Measurements from ENCODE around the gene ETV7. TPM values are rescaled to one million over a fixed set of nuclear protein-coding genes. Genes with fewer than 3 reads are reported as not detected.

The ETV7 gene
- total RNA-seq, 2 experiments from 2014 or later: 20.7 to 21.9 TPM

DNA sequence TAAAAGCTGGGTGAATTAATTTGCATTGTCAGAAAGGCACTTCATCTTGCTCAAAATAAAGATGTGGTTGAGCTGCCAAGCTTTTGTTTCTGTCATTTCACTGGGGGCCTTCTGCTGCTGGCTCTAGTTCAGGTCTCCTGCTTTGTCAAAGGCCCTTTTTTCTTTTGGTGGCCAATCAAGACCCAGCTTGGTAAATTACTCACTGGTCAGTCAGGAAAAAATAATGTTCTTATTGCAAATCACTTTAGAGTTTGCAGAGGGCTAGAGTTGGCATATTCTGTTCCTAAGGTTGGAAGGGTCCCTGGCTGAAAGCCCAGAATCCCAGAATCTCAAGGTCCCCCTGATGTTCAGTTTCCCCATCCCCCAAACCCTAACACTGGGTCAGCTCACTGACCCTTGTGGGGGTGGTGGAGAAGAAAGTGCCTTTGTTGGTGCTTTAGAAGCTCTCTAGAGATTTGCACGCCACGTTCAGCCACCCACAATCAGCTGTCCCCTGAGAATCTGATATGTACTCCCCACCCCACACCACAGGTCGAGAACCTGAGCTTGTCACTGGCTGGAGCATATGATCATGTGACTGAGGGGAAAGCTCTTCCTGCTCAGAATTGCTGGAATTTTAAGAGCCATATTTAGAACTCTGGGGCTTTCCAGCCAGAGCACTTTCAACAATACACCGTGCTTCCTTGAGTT, 29.1 kb downstream of the ETV7 start:
- no peak overlapping the region for H3K4me3 Mint-ChIP-seq
- DNase-seq: no peak
- ChIA-PET CTCF (interaction anchor here (0.7 to 2.2 kb wide), 7 partner anchors 18 to 330 kb away, joined by 3 to 13 read pairs (median 4); partner anchors contain the start of gene MAPK14), POLR2A (interaction anchor here (1.1 kb wide), 1 partner anchor 19 kb away, joined by 3 read pairs; no protein-coding TSS in a partner anchor)
- no peaks in the 10 kb centered on the region for H3K9me3 Mint-ChIP-seq
- H3K27ac Mint-ChIP-seq: no peak overlapping the region
- peaks cover 10% of the 10 kb centered on the region for H3K27me3 Mint-ChIP-seq
- H3K4me1 Mint-ChIP-seq: peaks cover 18% of the 10 kb centered on the region
- H3K36me3 Mint-ChIP-seq (ENCODE audit: low read depth): peaks cover 18% of the 10 kb centered on the region

DNA sequence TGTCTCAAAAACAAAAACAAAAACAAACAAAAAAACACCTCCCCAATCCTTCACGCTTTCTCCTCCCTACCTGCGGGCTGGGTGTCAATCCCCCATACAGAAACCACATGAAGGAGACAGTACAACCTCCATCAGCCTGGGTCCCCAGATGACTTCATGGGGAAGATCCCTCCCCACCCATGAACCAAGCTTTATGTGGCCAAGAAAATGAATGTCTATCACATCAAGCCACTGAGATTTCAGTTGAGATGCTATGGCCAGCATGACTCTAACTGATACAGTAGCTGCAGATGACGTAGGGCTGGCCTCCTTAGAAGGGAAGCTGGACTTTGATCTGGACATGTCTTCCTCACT, 29.6 kb downstream of the ETV7 start:
- H3K27me3 Mint-ChIP-seq: peaks cover 15% of the 10 kb centered on the region
- H3K36me3 Mint-ChIP-seq (ENCODE audit: low read depth): peaks cover 14% of the 10 kb centered on the region
- no peak overlapping the region for H3K4me3 Mint-ChIP-seq
- H3K9me3 Mint-ChIP-seq: peaks cover 2% of the 10 kb centered on the region
- ChIA-PET POLR2A (no interaction called here), CTCF (interaction anchor here (0.7 to 2.2 kb wide), 7 partner anchors 17 to 330 kb away, joined by 3 to 13 read pairs (median 4); partner anchors contain the start of gene MAPK14)
- no peak for DNase-seq
- peaks cover 18% of the 10 kb centered on the region for H3K4me1 Mint-ChIP-seq
- no peak overlapping the region for H3K27ac Mint-ChIP-seq

DNA sequence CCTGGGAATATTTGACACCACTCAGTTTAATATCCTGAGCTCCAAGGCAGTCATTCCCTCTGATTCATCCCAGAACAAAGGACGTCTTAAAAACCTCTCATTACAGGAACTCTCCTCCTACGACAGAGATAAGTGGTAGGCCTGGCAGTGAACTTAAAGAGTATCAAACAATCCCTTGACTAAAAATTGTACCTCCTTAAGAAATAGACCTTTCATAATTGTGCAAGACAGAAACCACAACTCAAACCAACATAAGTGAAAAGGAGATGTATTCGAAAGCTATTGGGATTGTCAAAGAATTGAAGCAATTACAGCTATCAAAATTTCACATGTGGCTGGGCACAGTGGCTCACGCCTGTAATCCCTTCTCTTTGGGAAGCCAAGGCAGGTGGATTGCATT, 31.6 kb downstream of the ETV7 start:
- H3K4me1 Mint-ChIP-seq: peaks cover 18% of the 10 kb centered on the region
- ChIA-PET POLR2A (interaction anchor here (1.4 kb wide), 1 partner anchor 9 kb away, joined by 3 read pairs; no protein-coding TSS in a partner anchor), CTCF (interaction anchor here (0.6 to 2.2 kb wide), 4 partner anchors 15 to 261 kb away, joined by 3 to 5 read pairs (median 4); no protein-coding TSS in a partner anchor)
- peaks cover 10% of the 10 kb centered on the region for H3K36me3 Mint-ChIP-seq (ENCODE audit: low read depth)
- peaks cover 4% of the 10 kb centered on the region for H3K9me3 Mint-ChIP-seq
- peaks cover 15% of the 10 kb centered on the region for H3K27me3 Mint-ChIP-seq
- H3K4me3 Mint-ChIP-seq: no peak overlapping the region
- no peak overlapping the region for H3K27ac Mint-ChIP-seq
- DNase-seq: no peak

DNA sequence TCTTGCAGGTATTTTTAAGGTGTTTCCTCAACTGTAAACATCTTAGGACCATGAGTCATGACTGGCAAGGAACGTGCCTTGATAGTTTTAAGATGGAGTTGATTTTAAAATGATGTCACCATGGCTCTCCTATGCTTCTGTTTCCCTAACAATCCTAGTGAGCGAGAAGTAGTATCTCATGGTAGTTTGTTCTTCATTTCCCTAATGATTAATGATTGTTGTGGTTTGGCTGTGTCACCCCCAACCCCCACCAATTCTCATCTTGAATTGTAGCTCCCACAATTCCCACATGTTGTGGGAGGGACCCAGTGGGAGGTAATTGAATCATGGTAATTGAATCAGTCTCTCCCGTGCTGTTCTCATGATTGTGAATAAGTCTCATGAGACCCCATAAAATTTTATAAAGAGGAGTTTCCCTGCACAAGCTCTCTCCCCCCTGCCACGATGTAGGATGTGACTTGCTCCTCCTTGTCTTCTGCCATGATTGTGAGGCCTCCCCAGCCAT, 34.0 kb downstream of the ETV7 start:
- POLR2A ChIA-PET: no interaction called here
- CTCF ChIA-PET: interaction anchor here (1.4 to 1.5 kb wide), 2 partner anchors 13 to 51 kb away, joined by 4 to 9 read pairs; no protein-coding TSS in a partner anchor
- Mint-ChIP-seq H3K9me3 (peaks cover 4% of the 10 kb centered on the region), H3K27me3 (peaks cover 18% of the 10 kb centered on the region), H3K4me3 (no peak overlapping the region), H3K27ac (no peak overlapping the region), H3K4me1 (peaks cover 15% of the 10 kb centered on the region), H3K36me3 (ENCODE audit: low read depth) (peaks cover 10% of the 10 kb centered on the region)
- DNase-seq: no peak

DNA sequence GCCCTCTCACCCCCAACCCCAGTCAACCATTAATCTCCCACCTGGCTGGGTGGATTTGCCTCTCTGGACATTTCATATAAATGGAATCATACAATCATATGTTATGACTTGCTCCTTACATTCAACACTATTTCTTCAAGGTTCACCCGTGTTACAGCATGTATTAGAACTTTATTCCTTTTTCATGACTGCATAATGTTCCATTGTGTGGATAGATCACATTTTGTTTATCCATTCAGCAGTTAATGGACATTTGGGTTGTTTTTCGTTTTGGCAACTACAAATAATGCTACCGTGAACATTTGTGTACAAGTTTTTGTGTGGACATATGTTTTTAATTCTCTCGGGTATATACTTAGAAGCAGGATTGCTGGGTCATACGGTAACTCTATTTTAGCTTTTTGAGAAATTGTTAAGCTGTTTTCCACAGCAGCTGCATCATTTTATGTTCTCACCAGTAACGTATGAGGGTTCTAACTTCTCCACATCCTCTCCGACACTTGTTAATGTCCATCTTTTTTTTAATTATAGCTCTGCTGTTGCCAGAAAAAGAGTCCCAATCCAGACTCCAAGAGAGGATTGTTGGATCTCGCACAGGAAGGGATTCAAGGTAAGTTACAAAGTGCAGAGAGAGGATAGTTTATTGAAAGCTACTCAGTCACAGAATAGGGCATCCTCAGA, 34.9 kb downstream of the ETV7 start:
- Mint-ChIP-seq H3K4me3 (no peak overlapping the region), H3K36me3 (ENCODE audit: low read depth) (peaks cover 10% of the 10 kb centered on the region), H3K27ac (no peak overlapping the region), H3K4me1 (peaks cover 10% of the 10 kb centered on the region), H3K27me3 (peaks cover 16% of the 10 kb centered on the region), H3K9me3 (peaks cover 4% of the 10 kb centered on the region)
- ChIA-PET CTCF (interaction anchor here (0.7 to 1.5 kb wide), 3 partner anchors 9 to 221 kb away, joined by 3 to 9 read pairs (median 3); no protein-coding TSS in a partner anchor), POLR2A (no interaction called here)
- DNase-seq: no peak

DNA sequence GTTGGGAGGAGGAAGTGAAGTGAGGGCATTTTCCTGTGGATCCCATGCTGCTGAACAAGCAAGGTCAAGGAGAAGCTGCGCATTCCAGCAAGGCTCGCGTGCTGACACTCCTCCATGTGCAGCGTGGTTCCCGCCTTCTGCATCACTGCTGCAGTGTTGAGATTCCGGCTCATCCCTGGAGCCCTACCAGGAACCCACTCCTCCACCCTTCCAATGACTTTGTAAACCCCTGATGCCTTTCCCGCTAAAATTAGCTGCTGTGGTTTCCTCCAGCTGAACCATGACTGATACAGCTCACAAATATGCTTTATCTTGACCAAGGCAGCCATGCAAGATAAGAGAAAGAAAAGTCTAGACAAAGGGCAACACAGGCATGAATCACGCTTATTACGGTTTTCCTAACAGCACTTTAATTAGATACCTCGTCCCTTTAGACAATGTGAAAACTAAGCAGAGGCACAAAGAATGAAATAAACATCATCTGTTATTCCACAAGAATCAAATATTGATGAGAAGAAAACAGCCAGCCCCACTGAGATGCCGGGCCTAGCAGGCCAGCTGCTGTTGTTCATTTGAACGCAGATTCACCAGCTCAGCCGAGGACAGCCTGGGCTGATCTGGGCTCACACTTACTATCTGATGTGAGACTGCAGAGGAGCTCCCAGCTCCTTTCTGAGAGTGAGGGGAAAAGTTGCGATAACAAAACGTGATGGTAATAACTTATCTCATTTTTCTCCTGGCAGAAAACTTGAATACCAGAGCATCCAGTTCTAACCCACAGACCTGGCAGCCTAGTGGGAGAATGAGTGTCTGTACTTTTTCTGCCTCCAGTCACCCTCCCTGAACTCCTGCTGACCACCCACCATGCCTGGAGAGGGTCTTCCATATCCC, 36.5 kb downstream of the ETV7 start:
- Mint-ChIP-seq H3K27me3 (peaks cover 13% of the 10 kb centered on the region), H3K27ac (no peak overlapping the region), H3K9me3 (peaks cover 4% of the 10 kb centered on the region), H3K4me3 (no peak overlapping the region), H3K36me3 (ENCODE audit: low read depth) (peaks cover 10% of the 10 kb centered on the region), H3K4me1 (peaks cover 5% of the 10 kb centered on the region)
- DNase-seq: no peak
- CTCF ChIA-PET: interaction anchor here (1.8 kb wide), 1 partner anchor 10 kb away, joined by 6 read pairs; no protein-coding TSS in a partner anchor
- POLR2A ChIA-PET: no interaction called here

DNA sequence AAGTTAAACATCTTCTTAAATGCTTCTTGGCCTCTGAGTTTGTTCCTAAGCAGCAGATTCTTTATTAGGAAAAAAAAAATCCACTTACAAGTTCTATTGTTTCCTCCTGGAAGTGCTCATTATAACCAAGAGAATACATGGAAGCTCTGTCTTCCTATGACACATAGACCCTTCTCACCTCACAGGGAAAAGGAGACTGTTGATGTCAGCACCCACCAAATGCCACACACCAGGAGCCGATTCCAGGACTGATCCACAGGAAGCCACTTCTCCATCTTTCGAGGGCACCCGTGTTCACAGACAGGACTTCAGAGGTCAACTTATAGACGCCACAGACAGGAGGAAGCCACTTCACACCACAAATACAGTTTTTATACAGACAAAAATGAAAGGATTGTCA, 37.4 kb downstream of the ETV7 start:
- CTCF ChIA-PET: interaction anchor here (1.8 kb wide), 1 partner anchor 9 kb away, joined by 6 read pairs; no protein-coding TSS in a partner anchor
- peaks cover 4% of the 10 kb centered on the region for H3K36me3 Mint-ChIP-seq (ENCODE audit: low read depth)
- DNase-seq: no peak
- H3K27me3 Mint-ChIP-seq: peaks cover 13% of the 10 kb centered on the region
- no peak overlapping the region for H3K27ac Mint-ChIP-seq
- no peaks in the 10 kb centered on the region for H3K4me1 Mint-ChIP-seq
- no peak overlapping the region for H3K4me3 Mint-ChIP-seq
- POLR2A ChIA-PET: no interaction called here
- peaks cover 4% of the 10 kb centered on the region for H3K9me3 Mint-ChIP-seq

DNA sequence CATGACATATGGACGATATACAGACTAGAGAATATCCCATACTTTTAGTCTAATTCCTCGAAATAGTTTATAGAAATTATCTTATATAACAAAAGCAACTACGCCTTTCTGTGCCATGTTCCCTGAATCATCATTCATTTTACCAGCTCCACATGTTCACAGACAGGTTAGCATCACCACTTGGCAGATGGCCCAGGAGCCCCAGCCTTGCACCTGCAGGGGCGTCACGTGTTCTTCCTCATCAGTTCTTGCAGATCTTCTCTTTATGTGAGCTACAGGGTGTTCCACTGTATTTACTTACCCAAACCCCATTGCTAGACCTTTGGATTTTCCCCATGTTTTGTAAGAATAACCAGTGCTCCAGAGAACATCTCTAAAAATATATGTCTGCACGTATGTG, 38.2 kb downstream of the ETV7 start:
- Mint-ChIP-seq H3K4me3 (no peak overlapping the region), H3K27ac (no peak overlapping the region), H3K9me3 (peaks cover 4% of the 10 kb centered on the region), H3K36me3 (ENCODE audit: low read depth) (peaks cover 4% of the 10 kb centered on the region), H3K4me1 (no peaks in the 10 kb centered on the region), H3K27me3 (peaks cover 13% of the 10 kb centered on the region)
- no peak for DNase-seq
- ChIA-PET CTCF (interaction anchor here (1.1 to 1.8 kb wide), 2 partner anchors 8 to 11 kb away, joined by 3 to 6 read pairs; no protein-coding TSS in a partner anchor), POLR2A (no interaction called here)

DNA sequence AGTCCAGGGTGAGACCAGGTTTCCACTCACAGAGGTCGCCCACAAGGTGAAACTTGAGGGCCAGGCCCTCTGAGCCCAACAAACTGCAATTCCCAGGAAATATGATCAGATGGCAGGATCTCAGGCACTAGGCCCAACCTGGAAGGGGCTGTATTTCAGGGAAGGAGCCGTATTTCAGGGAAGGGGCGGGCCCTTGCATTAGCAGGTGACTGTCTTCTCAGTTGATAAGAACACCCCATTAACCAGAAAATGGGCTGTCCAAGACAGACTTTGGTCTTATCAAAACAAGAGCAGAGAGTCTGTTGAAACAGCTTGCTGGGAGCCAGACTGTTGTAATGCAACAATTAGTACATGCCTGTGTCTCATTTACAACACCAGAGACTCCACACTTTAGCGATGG, 39.8 kb downstream of the ETV7 start:
- Mint-ChIP-seq H3K27ac (no peak overlapping the region), H3K4me3 (no peak overlapping the region), H3K36me3 (ENCODE audit: low read depth) (no peaks in the 10 kb centered on the region), H3K27me3 (peaks cover 11% of the 10 kb centered on the region), H3K9me3 (no peaks in the 10 kb centered on the region), H3K4me1 (no peaks in the 10 kb centered on the region)
- DNase-seq: no peak
- ChIA-PET CTCF (interaction anchor here (0.9 kb wide), 1 partner anchor 45 kb away, joined by 3 read pairs; no protein-coding TSS in a partner anchor), POLR2A (no interaction called here)

DNA sequence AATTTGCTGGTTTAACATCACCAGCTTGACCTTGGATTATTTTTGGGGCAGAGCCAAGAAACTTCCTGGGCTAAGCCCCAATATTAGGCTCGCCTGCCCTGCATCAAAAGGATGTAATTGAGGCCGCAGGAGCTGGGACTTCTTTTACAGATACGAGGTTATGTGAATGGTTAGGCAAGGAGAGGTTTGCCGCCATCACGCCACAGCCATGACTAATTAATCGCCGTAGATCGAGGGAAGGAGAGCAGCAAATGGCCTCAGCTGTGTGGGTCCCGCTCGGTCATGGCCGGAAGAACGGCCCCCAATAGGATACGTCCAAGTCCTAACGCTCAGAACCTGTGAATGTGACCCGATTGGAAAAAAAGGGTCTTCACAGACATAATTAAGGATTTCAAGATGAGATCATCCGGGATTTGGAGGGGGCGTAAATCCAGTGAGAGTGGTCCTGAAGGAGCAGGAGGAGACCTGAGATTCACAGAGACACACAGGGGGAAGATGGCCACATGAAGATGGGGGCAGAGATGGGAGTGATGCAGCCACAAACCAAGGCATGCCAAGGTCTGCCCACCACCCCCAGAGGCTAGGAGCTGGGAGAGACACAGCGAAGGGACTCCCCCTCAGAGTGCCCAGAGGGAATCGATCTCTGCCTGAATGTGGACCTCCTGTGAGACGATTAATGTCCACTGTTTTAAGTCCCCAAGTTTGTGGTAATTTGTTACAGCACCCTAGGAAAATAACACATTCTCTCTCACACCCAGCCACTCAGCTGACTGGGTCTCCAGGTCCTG, 40.8 kb downstream of the ETV7 start:
- Mint-ChIP-seq H3K9me3 (no peaks in the 10 kb centered on the region), H3K4me3 (no peak overlapping the region), H3K27ac (no peak overlapping the region), H3K4me1 (no peaks in the 10 kb centered on the region), H3K27me3 (peaks cover 17% of the 10 kb centered on the region), H3K36me3 (ENCODE audit: low read depth) (no peaks in the 10 kb centered on the region)
- ChIA-PET POLR2A (interaction anchor here (1.5 kb wide), 1 partner anchor 10 kb away, joined by 3 read pairs; the partner anchor contains the start of gene BNIP5), CTCF (interaction anchor here (0.9 kb wide), 2 partner anchors 41 to 44 kb away, joined by 3 to 5 read pairs; no protein-coding TSS in a partner anchor)
- DNase-seq: no peak

DNA sequence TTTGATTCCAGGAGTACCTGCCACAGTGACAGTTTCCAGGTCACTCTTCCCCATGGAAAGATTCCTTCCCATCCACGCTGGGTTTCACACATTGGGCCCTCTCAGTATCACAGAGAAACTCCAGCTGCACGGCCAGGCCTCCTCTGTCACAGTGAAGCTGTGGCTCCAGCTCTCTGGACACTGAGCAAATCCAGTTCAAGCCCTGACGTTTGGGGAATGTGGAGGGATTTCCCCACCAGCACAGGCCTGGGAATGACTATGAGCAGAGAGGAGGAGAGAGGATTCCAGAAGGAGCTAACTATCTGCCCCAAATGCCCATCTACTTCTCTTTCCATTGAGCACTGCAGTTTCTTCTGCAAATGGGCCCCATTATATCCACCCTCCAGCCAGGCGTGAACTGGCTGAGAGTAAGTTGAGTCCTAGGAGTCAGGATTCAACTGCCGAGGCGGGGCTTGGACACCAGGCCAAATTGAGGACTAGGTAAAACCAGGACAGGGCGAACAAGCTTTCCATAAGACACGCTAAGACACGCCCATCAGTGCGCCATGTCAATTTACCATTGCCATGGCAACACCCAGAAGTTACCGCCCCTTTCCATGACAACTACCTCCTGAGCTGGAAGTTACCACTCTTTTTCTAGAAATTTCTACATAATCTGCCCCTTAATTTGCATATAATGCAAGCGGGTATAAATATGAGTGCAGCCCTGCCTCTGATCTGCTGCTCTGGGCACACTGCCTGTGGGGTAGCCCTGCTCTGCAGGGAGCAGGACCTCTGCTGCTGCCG, 41.6 kb downstream of the ETV7 start:
- ChIA-PET POLR2A (interaction anchor here (1.5 kb wide), 1 partner anchor 9 kb away, joined by 3 read pairs; the partner anchor contains the start of gene BNIP5), CTCF (interaction anchor here (0.9 to 1.3 kb wide), 3 partner anchors 16 to 44 kb away, joined by 3 to 7 read pairs (median 5); no protein-coding TSS in a partner anchor)
- Mint-ChIP-seq H3K4me3 (no peak overlapping the region), H3K4me1 (peaks cover 1% of the 10 kb centered on the region), H3K27me3 (peaks cover 19% of the 10 kb centered on the region), H3K9me3 (no peaks in the 10 kb centered on the region), H3K27ac (no peak overlapping the region), H3K36me3 (ENCODE audit: low read depth) (no peaks in the 10 kb centered on the region)
- no peak for DNase-seq
